GM19043 (cell line): ENCODE data around the gene GTF2H3.
"Not testable (repeated sequence)": the region's sequence is repeated elsewhere in the genome, so short reads cannot be mapped to it uniquely, and the experiment has no call there.

ENCODE experiments used
- ATAC-seq: cut with Tn5 transposase; IDR thresholded peaks from one replicate; pipeline ENCODE4 v1.9.1; 2021; ENCODE audit warnings: low read depth; ENCODE audit not compliant: unreplicated experiment

Gene GTF2H3

GRCh38 chr12:123633379-123634141, at the start of gene GTF2H3, which contains the start of gene EIF2B1:
GTF2H3 (plus strand) TSS chr12:123633829; CDS start chr12:123633860, 31 bp downstream.
EIF2B1 (minus strand) TSS chr12:123633686; CDS start chr12:123633557, 129 bp downstream.
- peak; percentile 97 for ATAC-seq

GRCh38 chr12:123591702-123592481, 41.7 kb upstream of the GTF2H3 start:
- no peak for ATAC-seq

- no peak for ATAC-seq
These were observed 37.9 kb upstream of the GTF2H3 start for GRCh38 chr12:123595729-123596128.

- ATAC-seq: no peak
These were observed 36.5 kb upstream of the GTF2H3 start for GRCh38 chr12:123597100-123597499.

GRCh38 chr12:123598522-123598921, 35.1 kb upstream of the GTF2H3 start:
- no peak for ATAC-seq

- no peak for ATAC-seq
These were observed 34.3 kb upstream of the GTF2H3 start for GRCh38 chr12:123599310-123599709.

- no peak for ATAC-seq
These were observed 33.9 kb upstream of the GTF2H3 start for GRCh38 chr12:123599721-123600120.

- peak; percentile 85 for ATAC-seq
These were observed 31.8 kb upstream of the GTF2H3 start, which contains the start of gene DDX55 for GRCh38 chr12:123601602-123602489. DDX55 (plus strand) TSS chr12:123602099; CDS start chr12:123602149, 50 bp downstream.

GRCh38 chr12:123602651-123603195, 30.9 kb upstream of the GTF2H3 start:
- no peak for ATAC-seq

GRCh38 chr12:123603495-123603894, 30.1 kb upstream of the GTF2H3 start:
- not testable (repeated sequence) for ATAC-seq

GRCh38 chr12:123607756-123608155, 25.9 kb upstream of the GTF2H3 start:
- ATAC-seq: no peak

- ATAC-seq: no peak
These were observed 25.4 kb upstream of the GTF2H3 start for GRCh38 chr12:123608182-123608581.

- ATAC-seq: no peak
These were observed 19.5 kb upstream of the GTF2H3 start for GRCh38 chr12:123614110-123614509.

- ATAC-seq: no peak
These were observed 19.1 kb upstream of the GTF2H3 start for GRCh38 chr12:123614531-123614930.

GRCh38 chr12:123617144-123617543, 16.5 kb upstream of the GTF2H3 start:
- ATAC-seq: no peak

- ATAC-seq: no peak
These were observed 16.0 kb upstream of the GTF2H3 start for GRCh38 chr12:123617580-123617979.

- ATAC-seq: no peak
These were observed 12.5 kb upstream of the GTF2H3 start for GRCh38 chr12:123621101-123621500.

- ATAC-seq: no peak
These were observed 11.8 kb upstream of the GTF2H3 start for GRCh38 chr12:123621619-123622530.

- no peak for ATAC-seq
These were observed 523 bp downstream of the GTF2H3 start for GRCh38 chr12:123634142-123634561.
